SK-N-SH (cell line): Measurements from ENCODE around the gene RAI14. TPM values are rescaled to one million over a fixed set of nuclear protein-coding genes. Genes with fewer than 3 reads are reported as not detected.

Experiments
- CTCF ChIA-PET: fragments of 300-600, 350-600 bp; formaldehyde crosslinking; extraction: SDS; loops from one replicate; lab custom pipeline; 2021; lab: Yijun Ruan, JAX
- POLR2A ChIA-PET: fragments of 350-600 bp; sonication (Branson Sonifier 250); formaldehyde crosslinking; extraction: SDS; loops from one replicate; lab custom pipeline; 2020; ENCODE audit warnings: antibody characterized with exemption, inconsistent platforms; lab: Yijun Ruan, JAX
- DNase-seq: peaks from one replicate; pipeline ENCODE4 v3.0.0; 2012
- H2AFZ ChIP-seq: fragments of 200-600 bp; sonication (generic); 2 replicates; pipeline ENCODE4 v1.8.1; 2016; ENCODE audit warnings: antibody characterized with exemption, mild to moderate bottlenecking, low read depth
- H3F3A ChIP-seq: fragments of 200-600 bp; sonication (generic); replicated peaks from 2 replicates; pipeline ENCODE3; 2016; ENCODE audit warnings: antibody characterized with exemption, mild to moderate bottlenecking; ENCODE audit not compliant: insufficient read depth
- H3K27ac ChIP-seq, 2 experiments: fragments of 200-500 bp in 1 of 2; fragments of 200-600 bp in 1 of 2; sonication (Bioruptor generic) in 1 of 2; sonication (generic), shearing (Covaris generic) in 1 of 2; 2 replicates each; pipeline versions ENCODE4 v1.5.1 to v1.6.1; 2014 to 2016; ENCODE audit warnings: low read depth in 2 of 2, inconsistent platforms in 1 of 2, low read length in 1 of 2, mild to moderate bottlenecking in 1 of 2, mixed read lengths in 1 of 2
- H3K27me3 ChIP-seq: fragments of 200-600 bp; sonication (generic), shearing (Covaris generic); 2 replicates; pipeline ENCODE4 v1.6.1; 2016; ENCODE audit warnings: mixed run types; ENCODE audit not compliant: insufficient read depth
- H3K36me3 ChIP-seq, 2 experiments: fragments of 200-500 bp in 1 of 2; fragments of 200-600 bp in 1 of 2; sonication (Bioruptor generic) in 1 of 2; sonication (generic) in 1 of 2; replicated peaks in 1 of 2; 2 replicates each; pipeline versions ENCODE3 to v1.5.1; 2014 to 2016; ENCODE audit warnings: low read length in 1 of 2, mild to moderate bottlenecking in 1 of 2; ENCODE audit not compliant: insufficient read depth in 2 of 2, control insufficient read depth in 1 of 2
- H3K4me1 ChIP-seq, 2 experiments: fragments of 200-500 bp in 1 of 2; fragments of 200-600 bp in 1 of 2; sonication (Bioruptor generic) in 1 of 2; sonication (generic), shearing (Covaris generic) in 1 of 2; 2 replicates each; pipeline versions ENCODE4 v1.5.1 to v1.6.1; 2014 to 2016; ENCODE audit warnings: low read depth in 1 of 2, low read length in 1 of 2, mixed run types in 1 of 2; ENCODE audit not compliant: insufficient read depth in 2 of 2, control insufficient read depth in 1 of 2
- H3K4me2 ChIP-seq: fragments of 200-600 bp; sonication (generic), shearing (Covaris generic); 2 replicates; pipeline ENCODE4 v1.6.1; 2017; ENCODE audit warnings: mixed run types
- H3K4me3 ChIP-seq, 2 experiments: fragments of 200-500 bp in 1 of 2; fragments of 200-600 bp in 1 of 2; sonication (Bioruptor generic) in 1 of 2; sonication (generic), shearing (Covaris generic) in 1 of 2; 2 replicates each; pipeline versions ENCODE4 v1.5.1 to v1.8.1; 2014 to 2016; ENCODE audit warnings: low read depth in 2 of 2, inconsistent platforms in 1 of 2, low read length in 1 of 2, mild to moderate bottlenecking in 1 of 2, mixed read lengths in 1 of 2, moderate library complexity in 1 of 2
- H3K79me2 ChIP-seq: fragments of 200-600 bp; sonication (generic); 2 replicates; pipeline ENCODE4 v1.8.1; 2017; ENCODE audit warnings: mild to moderate bottlenecking; ENCODE audit not compliant: insufficient read depth
- H3K9ac ChIP-seq: fragments of 200-600 bp; sonication (generic); 2 replicates; pipeline ENCODE4 v1.6.1; 2017; ENCODE audit warnings: mixed run types
- H3K9me2 ChIP-seq: fragments of 200-600 bp; sonication (generic); 2 replicates; pipeline ENCODE4 v1.6.1; 2017; ENCODE audit warnings: mixed run types
- H3K9me3 ChIP-seq: fragments of 200-600 bp; sonication (generic); 2 replicates; pipeline ENCODE4 v1.6.1; 2017; ENCODE audit warnings: mixed run types, mild to moderate bottlenecking, moderate library complexity
- H4K20me1 ChIP-seq: fragments of 200-600 bp; sonication (generic); 2 replicates; pipeline ENCODE4 v1.6.1; 2017; ENCODE audit warnings: mild to moderate bottlenecking, mixed run types; ENCODE audit not compliant: insufficient read depth
- CHD2 ChIP-seq: fragments of 150-350 bp; IDR thresholded peaks from 2 replicates; pipeline ENCODE4 v1.6.1; 2018; ENCODE audit warnings: low read length; ENCODE audit not compliant: partially characterized antibody
- ELF1 ChIP-seq: IDR thresholded peaks from 2 replicates; pipeline ENCODE4 v1.4.0; 2012
- FOSL2 ChIP-seq: IDR thresholded peaks from 2 replicates; pipeline ENCODE4 v1.4.0; 2012; ENCODE audit warnings: low read depth, mild to moderate bottlenecking, moderate library complexity, borderline replicate concordance
- FOXJ3 ChIP-seq: sonication (generic); formaldehyde crosslinking; IDR thresholded peaks from 2 replicates; pipeline ENCODE4 v1.5.1; 2020; ENCODE audit warnings: mild to moderate bottlenecking, missing genetic modification reagents
- GABPA ChIP-seq: IDR thresholded peaks from 2 replicates; pipeline ENCODE4 v1.4.0; 2012; ENCODE audit warnings: low read depth, mild to moderate bottlenecking
- MXI1 ChIP-seq: IDR thresholded peaks from 2 replicates; pipeline ENCODE4 v1.6.1; 2012; ENCODE audit warnings: mild to moderate bottlenecking, low read depth, low read length, improper control_type of control experiment
- NFIC ChIP-seq: IDR thresholded peaks from 2 replicates; pipeline ENCODE4 v1.4.0; 2012; ENCODE audit warnings: borderline replicate concordance
- NRF1 ChIP-seq: IDR thresholded peaks from 2 replicates; pipeline ENCODE4 v1.6.1; 2012; ENCODE audit warnings: low read depth, mild to moderate bottlenecking, low read length
- POLR2AphosphoS5 ChIP-seq: IDR thresholded peaks from 2 replicates; pipeline ENCODE4 v1.6.1; 2012; ENCODE audit warnings: low read depth, low read length
- RAD21 ChIP-seq: IDR thresholded peaks from 2 replicates; pipeline ENCODE4 v1.6.1; 2012; ENCODE audit warnings: mild to moderate bottlenecking, low read length
- RCOR1 ChIP-seq: fragments of 150-350 bp; IDR thresholded peaks from 2 replicates; pipeline ENCODE4 v1.6.1; 2017; ENCODE audit warnings: antibody characterized with exemption, low read length
- RXRA ChIP-seq: IDR thresholded peaks from 2 replicates; pipeline ENCODE4 v1.4.0; 2012; ENCODE audit warnings: low read depth, mild to moderate bottlenecking, borderline replicate concordance
- SMC3 ChIP-seq: IDR thresholded peaks from 2 replicates; pipeline ENCODE4 v1.6.1; 2012; ENCODE audit warnings: low read depth, low read length, improper control_type of control experiment
- TAF1 ChIP-seq: IDR thresholded peaks from 2 replicates; pipeline ENCODE4 v1.6.1; 2012; ENCODE audit warnings: low read depth, mild to moderate bottlenecking, low read length, moderate library complexity, borderline replicate concordance
- WGBS: methylation state at CpG from one replicate; pipeline ENCODE4 v1.1.6; 2017; ENCODE audit warnings: low lambda C conversion rate; 5-methylcytosine and 5-hydroxymethylcytosine counted together
- polyA plus RNA-seq, 3 experiments: library from polyadenylated mRNA; depleted of rRNA; stranded (reverse); fragments of >200 nt; gene quantifications; 2 replicates each; pipeline ENCODE4 v1.2.3, GENCODE V29; 2012
- TF ChIP-seq, protein P1 (sequence below): fragments of 150-350 bp; IDR thresholded peaks from 2 replicates; pipeline ENCODE4 v1.6.1; 2017; ENCODE audit warnings: antibody characterized with exemption, low read length, low read depth, borderline replicate concordance
- TF ChIP-seq, protein P2 (sequence below): IDR thresholded peaks from 2 replicates; pipeline ENCODE4 v1.6.1; 2012; ENCODE audit warnings: mild to moderate bottlenecking, low read depth, low read length, moderate library complexity
- TF ChIP-seq, protein P3 (sequence below): IDR thresholded peaks from 2 replicates; pipeline ENCODE4 v1.4.0; 2012; ENCODE audit warnings: low read depth, borderline replicate concordance

RAI14 gene
- polyA plus RNA-seq, 1 of the 3 experiments (the other 2 are of a cell fraction): 53.2 TPM

DNA sequence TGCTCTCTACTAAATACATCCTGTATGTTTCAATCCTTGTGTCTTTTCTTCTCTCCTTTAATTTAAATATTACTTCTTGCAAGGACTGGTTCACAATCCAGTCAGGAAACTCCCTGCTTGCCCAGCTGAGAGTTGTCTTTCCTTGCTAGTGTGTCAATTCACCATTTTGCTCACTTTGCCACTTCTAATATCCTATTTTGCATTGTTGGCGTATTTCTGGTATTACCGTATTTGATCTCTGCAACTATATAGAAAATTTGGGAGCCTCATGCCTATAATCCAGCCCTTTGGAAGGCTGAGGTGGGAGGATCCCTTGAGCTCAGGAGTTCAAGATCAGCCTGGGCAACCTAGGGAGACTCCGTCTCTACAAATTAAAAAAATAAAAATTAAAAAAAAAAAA is 92.3 kb downstream of the RAI14 start:
- no peak for DNase-seq
- no peak overlapping the region for H2AFZ ChIP-seq
- H3K36me3 ChIP-seq: peaks cover 2 to 11% of the 10 kb centered on the region in 2 experiments
- TF ChIP-seq ELF1 (no peak), RXRA (no peak), NRF1 (no peak), RCOR1 (no peak), POLR2AphosphoS5 (no peak), FOXJ3 (no peak), SMC3 (no peak), TAF1 (no peak), CHD2 (no peak), MXI1 (no peak), RAD21 (no peak), GABPA (no peak), NFIC (no peak), FOSL2 (no peak)
- TF ChIP-seq, protein P1, sequence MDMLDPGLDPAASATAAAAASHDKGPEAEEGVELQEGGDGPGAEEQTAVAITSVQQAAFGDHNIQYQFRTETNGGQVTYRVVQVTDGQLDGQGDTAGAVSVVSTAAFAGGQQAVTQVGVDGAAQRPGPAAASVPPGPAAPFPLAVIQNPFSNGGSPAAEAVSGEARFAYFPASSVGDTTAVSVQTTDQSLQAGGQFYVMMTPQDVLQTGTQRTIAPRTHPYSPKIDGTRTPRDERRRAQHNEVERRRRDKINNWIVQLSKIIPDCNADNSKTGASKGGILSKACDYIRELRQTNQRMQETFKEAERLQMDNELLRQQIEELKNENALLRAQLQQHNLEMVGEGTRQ: no peak
- TF ChIP-seq, protein P2, sequence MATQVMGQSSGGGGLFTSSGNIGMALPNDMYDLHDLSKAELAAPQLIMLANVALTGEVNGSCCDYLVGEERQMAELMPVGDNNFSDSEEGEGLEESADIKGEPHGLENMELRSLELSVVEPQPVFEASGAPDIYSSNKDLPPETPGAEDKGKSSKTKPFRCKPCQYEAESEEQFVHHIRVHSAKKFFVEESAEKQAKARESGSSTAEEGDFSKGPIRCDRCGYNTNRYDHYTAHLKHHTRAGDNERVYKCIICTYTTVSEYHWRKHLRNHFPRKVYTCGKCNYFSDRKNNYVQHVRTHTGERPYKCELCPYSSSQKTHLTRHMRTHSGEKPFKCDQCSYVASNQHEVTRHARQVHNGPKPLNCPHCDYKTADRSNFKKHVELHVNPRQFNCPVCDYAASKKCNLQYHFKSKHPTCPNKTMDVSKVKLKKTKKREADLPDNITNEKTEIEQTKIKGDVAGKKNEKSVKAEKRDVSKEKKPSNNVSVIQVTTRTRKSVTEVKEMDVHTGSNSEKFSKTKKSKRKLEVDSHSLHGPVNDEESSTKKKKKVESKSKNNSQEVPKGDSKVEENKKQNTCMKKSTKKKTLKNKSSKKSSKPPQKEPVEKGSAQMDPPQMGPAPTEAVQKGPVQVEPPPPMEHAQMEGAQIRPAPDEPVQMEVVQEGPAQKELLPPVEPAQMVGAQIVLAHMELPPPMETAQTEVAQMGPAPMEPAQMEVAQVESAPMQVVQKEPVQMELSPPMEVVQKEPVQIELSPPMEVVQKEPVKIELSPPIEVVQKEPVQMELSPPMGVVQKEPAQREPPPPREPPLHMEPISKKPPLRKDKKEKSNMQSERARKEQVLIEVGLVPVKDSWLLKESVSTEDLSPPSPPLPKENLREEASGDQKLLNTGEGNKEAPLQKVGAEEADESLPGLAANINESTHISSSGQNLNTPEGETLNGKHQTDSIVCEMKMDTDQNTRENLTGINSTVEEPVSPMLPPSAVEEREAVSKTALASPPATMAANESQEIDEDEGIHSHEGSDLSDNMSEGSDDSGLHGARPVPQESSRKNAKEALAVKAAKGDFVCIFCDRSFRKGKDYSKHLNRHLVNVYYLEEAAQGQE: no peak
- TF ChIP-seq, protein P3, sequence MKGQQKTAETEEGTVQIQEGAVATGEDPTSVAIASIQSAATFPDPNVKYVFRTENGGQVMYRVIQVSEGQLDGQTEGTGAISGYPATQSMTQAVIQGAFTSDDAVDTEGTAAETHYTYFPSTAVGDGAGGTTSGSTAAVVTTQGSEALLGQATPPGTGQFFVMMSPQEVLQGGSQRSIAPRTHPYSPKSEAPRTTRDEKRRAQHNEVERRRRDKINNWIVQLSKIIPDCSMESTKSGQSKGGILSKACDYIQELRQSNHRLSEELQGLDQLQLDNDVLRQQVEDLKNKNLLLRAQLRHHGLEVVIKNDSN: no peak
- TF ChIP-seq, all 33 proteins: peak for 0
- Histone ChIP-seq H3K9me2 (no peaks in the 10 kb centered on the region), H4K20me1 (no peaks in the 10 kb centered on the region; the same call in 1 of the 2 replicates), H3K4me1 (peaks cover 0 to 22% of the 10 kb centered on the region in 2 experiments; a peak in 1 of 4 replicates), H3K27me3 (no peaks in the 10 kb centered on the region), H3K4me3 (no peak overlapping the region), H3K9ac (no peak overlapping the region), H3F3A (peaks cover 21% of the 10 kb centered on the region), H3K4me2 (no peak overlapping the region), H3K79me2 (peaks cover 95% of the 10 kb centered on the region), H3K9me3 (no peaks in the 10 kb centered on the region), H3K27ac (no peak overlapping the region)
- 92% methylated on average over 3 of the region's 3 CpGs for WGBS
- POLR2A ChIA-PET: no interaction called here
- CTCF ChIA-PET: no interaction called here
